ENCODE results near the gene PTPRM. TPM values are rescaled to one million over a fixed set of nuclear protein-coding genes. Genes with fewer than 3 reads are reported as not detected.
"Not testable (repeated sequence)": the region's sequence is repeated elsewhere in the genome, so short reads cannot be mapped to it uniquely, and the experiment has no call there.

PTPRM gene
- polyA plus RNA-seq, 10 donors, result 64.2 to 99.9 (median 85.1) TPM

GRCh38 chr18:8424481-8424880 lies 857.4 kb downstream of the PTPRM start:
- DNase-seq, result no peak

- DNase-seq, result no peak
These were observed 858.0 kb downstream of the PTPRM start for GRCh38 chr18:8424917-8425725.

DNA sequence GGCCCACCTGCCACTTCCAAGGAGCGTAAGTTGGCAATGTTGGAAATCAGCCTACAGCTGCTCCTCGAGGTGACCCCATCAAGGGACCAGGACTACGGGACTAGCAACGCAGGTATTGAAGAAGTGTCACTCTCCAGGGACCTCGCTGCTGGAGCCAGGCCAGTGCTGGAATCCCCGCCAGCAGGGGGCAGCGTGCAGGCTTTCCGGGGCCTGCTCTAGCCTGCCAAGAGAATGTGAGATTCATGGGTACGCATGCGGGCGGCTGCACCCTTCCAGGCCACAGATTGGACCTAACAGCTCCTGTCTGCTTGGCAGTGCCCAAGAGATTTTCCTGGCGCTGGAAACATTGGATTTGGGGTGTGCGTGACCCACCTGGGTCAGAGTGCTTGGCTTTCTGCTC lies 859.3 kb downstream of the PTPRM start:
- DNase-seq, result no peak

- DNase-seq, result no peak
These were observed 860.2 kb downstream of the PTPRM start for GRCh38 chr18:8427339-8427738.

GRCh38 chr18:8428951-8429350 lies 861.8 kb downstream of the PTPRM start:
- no peak for DNase-seq

GRCh38 chr18:8431036-8431435 lies 863.9 kb downstream of the PTPRM start:
- no peak for DNase-seq

- no peak for DNase-seq
These were observed 866.2 kb downstream of the PTPRM start for GRCh38 chr18:8433323-8433722.

DNA sequence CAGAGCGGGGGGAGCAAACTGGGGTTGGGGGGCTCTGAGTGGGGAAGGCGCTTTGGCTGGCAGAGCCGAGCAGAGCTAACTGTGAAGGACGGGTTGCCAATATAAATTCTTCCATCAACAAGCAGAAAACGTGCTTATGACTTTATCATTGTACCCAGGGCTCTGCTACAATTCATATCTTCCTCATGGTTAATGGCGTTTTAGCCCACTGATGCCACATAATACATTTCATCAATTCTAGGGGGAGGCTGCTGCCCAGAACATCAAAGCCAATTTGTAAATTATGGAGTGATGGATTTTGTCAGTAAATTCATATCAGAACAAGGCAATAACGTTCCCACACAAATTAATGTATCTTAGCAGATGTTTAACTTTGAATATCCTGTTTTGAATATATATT lies 866.7 kb downstream of the PTPRM start:
- DNase-seq, result no peak

DNA sequence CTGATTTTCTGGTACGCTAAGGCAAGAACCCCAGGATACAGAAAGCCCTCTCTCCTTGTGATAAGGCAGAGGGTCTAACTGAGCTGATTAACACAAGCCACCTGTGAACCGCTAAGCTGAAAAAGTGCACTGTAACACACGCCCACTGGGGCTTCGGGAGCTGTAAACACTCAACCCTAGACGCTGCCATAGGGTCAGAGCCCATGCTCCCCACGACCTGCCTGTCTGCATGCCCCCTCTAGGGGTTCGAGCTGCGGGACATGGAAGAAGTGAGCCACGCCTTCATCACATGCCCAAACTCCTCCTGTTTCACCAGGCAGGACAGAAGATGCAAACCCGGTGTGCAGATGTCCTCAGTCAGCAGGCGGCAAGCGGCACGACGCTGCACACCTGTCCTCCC lies 868.3 kb downstream of the PTPRM start:
- no peak for DNase-seq

DNA sequence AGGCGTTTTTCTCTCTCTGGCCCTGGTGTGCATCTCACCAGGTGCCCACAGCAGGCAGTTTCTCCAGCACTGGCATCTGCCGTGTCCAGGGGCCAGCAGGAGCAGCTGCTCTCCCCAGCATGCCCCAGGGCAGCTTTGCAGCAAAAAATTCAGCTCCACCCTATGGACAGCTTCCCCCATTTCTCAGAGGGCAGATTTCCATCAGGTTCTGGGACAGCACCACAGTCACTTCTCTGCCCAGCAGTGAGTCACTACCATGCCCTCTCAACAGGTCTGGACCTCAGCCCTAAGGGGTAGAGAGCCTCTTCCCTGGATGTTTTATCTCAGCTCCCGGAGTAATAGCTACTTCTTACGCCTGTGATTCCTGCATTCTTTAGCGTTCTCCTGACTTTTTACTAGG lies 871.9 kb downstream of the PTPRM start:
- DNase-seq, result no peak

GRCh38 chr18:8443505-8443904 lies 876.4 kb downstream of the PTPRM start:
- no peak for DNase-seq

DNA sequence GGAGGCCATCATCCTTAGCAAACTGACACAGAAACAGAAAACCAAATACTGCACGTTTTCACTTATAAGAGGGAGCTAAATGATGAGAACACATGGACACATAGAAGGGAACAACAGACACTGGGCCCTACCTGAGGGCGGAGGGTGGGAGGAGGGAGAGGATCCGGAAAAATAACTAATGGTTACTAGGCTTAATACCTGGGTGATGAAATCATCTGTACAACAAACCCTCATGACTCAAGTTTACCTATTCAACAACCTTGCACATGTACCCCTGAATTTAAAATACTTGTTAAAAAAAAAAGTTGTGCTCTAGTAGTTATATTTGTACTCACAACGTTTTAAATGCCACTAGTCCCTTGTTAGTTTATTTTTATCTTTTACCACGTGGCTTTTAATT lies 879.8 kb downstream of the PTPRM start:
- DNase-seq, result not testable (repeated sequence)

- DNase-seq, result no peak
These were observed 881.0 kb downstream of the PTPRM start for GRCh38 chr18:8448130-8448529.

DNA sequence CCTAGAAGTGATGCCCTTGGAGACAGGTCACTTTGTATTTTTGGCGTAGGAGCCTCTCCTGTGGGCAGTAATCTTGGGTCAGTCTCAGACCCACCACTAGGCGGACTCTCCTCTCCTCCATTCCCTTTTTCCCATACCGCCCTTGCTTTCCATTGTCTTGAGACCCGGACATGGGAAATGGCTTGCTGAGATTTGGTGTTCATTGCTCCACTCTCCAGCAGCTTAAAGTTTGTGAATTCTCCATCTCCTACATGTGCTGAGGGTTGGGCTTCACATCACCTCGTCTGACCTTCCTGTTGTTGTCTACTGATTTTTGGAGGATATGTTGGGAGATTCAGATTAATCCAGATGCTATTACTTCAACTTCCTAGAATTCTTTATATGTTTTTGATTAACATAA lies 882.9 kb downstream of the PTPRM start:
- DNase-seq, result peak in 1 of 3 donors; percentile 11

GRCh38 chr18:8450898-8451665 lies 884.0 kb downstream of the PTPRM start:
- DNase-seq, result no peak

GRCh38 chr18:8453528-8453927 lies 886.4 kb downstream of the PTPRM start:
- DNase-seq, result no peak

GRCh38 chr18:8454136-8454535 lies 887.0 kb downstream of the PTPRM start:
- no peak for DNase-seq

GRCh38 chr18:8455661-8456614 lies 888.8 kb downstream of the PTPRM start:
- DNase-seq, result no peak

Measured in muscle of back (tissue), 11 donors.